ENCODE results near the gene CDCP2. TPM values are rescaled to one million over a fixed set of nuclear protein-coding genes. Genes with fewer than 3 reads are reported as not detected.

The CDCP2 gene
- total RNA-seq, 3 donors from 2014 or later, result not detected

DNA sequence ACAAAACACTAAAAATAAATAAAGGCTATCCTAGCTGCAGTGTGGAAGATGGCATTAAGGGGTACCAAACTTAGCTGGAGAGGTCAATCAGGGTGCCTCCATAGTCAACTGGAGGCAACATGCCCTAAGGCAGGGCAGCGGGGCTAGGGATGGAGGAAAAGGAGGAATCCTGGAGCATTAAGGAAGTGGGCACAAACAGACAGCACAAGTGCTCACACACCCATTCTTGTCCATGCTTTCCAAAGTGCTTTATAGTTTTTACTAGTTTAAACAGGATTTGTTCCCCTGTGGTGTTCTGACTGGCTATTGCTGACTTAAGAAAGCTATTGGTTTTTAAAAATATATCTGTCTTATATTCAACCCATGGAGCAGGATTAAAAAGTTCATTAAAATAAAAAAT is 66.0 kb downstream of the CDCP2 start:
- H3K36me3 Mint-ChIP-seq (ENCODE audit: insufficient read depth), result peaks cover 11% of the 10 kb centered on the region
- H3K9me3 Mint-ChIP-seq, result no peaks in the 10 kb centered on the region
- H3K4me3 Mint-ChIP-seq, result no peak overlapping the region

GRCh38 chr1:54084794-54085193 is 68.0 kb downstream of the CDCP2 start:
- no peaks in the 10 kb centered on the region for H3K9me3 Mint-ChIP-seq

More for the DNA sequence above, 66.0 kb downstream of the CDCP2 start:
- ATAC-seq (no peak), DNase-seq (no peak)
- no peaks in the 10 kb centered on the region for H3K27me3 Mint-ChIP-seq (ENCODE audit: low read depth)
- H3K4me1 Mint-ChIP-seq (ENCODE audit: low read depth), result no peaks in the 10 kb centered on the region

More at GRCh38 chr1:54084794-54085193, 68.0 kb downstream of the CDCP2 start:
- H3K4me3 Mint-ChIP-seq, result no peak overlapping the region
- peaks cover 3% of the 10 kb centered on the region for H3K4me1 Mint-ChIP-seq (ENCODE audit: low read depth)
- peaks cover 10% of the 10 kb centered on the region for H3K36me3 Mint-ChIP-seq (ENCODE audit: insufficient read depth)
- no peak for DNase-seq
- ATAC-seq, result no peak
- no peaks in the 10 kb centered on the region for H3K27me3 Mint-ChIP-seq (ENCODE audit: low read depth)

Other genes with a start within 250 kb of the CDCP2 start
- 10 to 100 TPM; 26.0 to 31.5 (median 28.1) TPM for gene IFT25, start 207.3 kb downstream of the CDCP2 start, total RNA-seq
- gene LRRC42, start 206.7 kb downstream of the CDCP2 start, total RNA-seq, result 10 to 100 TPM; 22.6 to 23.1 (median 22.8) TPM
- gene LDLRAD1, start 134.8 kb downstream of the CDCP2 start, total RNA-seq, result not detected
- 100 to 1,000 TPM in 1 of 3 donors, 10 to 100 TPM in 2; 86.8 to 102 (median 89.9) TPM for gene TMEM59, start 99.8 kb downstream of the CDCP2 start, total RNA-seq
- gene TCEANC2, start 99.4 kb downstream of the CDCP2 start, total RNA-seq, result 1 to 10 TPM; 4.6 to 6.8 (median 5.4) TPM
- gene CYB5RL, start 47.0 kb upstream of the CDCP2 start, total RNA-seq, result 1 to 10 TPM; 7.2 to 8.3 (median 7.7) TPM
- 100 to 1,000 TPM; 172 to 194 (median 185) TPM for gene MRPL37, start 47.2 kb upstream of the CDCP2 start, total RNA-seq

Measured in activated T-cell treated with anti-CD3 and anti-CD28 coated beads, Interleukin-2, amount 50 U/mL, for 4 hours (primary cell).